ENCODE measurements around the gene PPP4R2.

GRCh38 chr3:73043414-73043813 lies 46.8 kb downstream of the PPP4R2 start:
- TF ChIP-seq CTCF (IDR thresholded peaks at IDR 0.05) (no peak), POLR2A (IDR thresholded peaks at IDR 0.05) (no peak)

Data from tibial nerve (tissue), 3 donors.